Duodenal mucosa (tissue), 2 donors: ENCODE results near the gene SFTPD.

Source experiments
- H3K27ac ChIP-seq: one replicate; pipeline ENCODE4 v1.7.0; 2013; ENCODE audit warnings: low read depth, low read length
- H3K27me3 ChIP-seq, 2 donors: one replicate each; pipeline ENCODE4 v1.7.0; 2013; ENCODE audit warnings: low read length in 2 of 2, control low read depth in 1 of 2; ENCODE audit not compliant: insufficient read depth in 2 of 2, control insufficient read depth in 1 of 2
- H3K36me3 ChIP-seq, 2 donors: one replicate each; pipeline ENCODE4 v1.7.0; 2013; ENCODE audit warnings: low read length in 2 of 2, control low read depth in 1 of 2; ENCODE audit not compliant: insufficient read depth in 2 of 2, control insufficient read depth in 1 of 2
- H3K4me1 ChIP-seq, 2 donors: one replicate each; pipeline ENCODE4 v1.7.0; 2013; ENCODE audit warnings: low read length in 2 of 2, control low read depth in 1 of 2; ENCODE audit not compliant: insufficient read depth in 2 of 2, control insufficient read depth in 1 of 2
- H3K4me3 ChIP-seq, 2 donors: one replicate each; pipeline ENCODE4 v1.7.0; 2013; ENCODE audit warnings: low read length in 2 of 2, low read depth in 1 of 2
- H3K9ac ChIP-seq, 2 donors: one replicate each; pipeline ENCODE4 v1.7.0; 2013; ENCODE audit warnings: low read length in 2 of 2, low read depth in 1 of 2
- H3K9me3 ChIP-seq, 2 donors: one replicate each; pipeline ENCODE4 v1.7.0; 2013; ENCODE audit warnings: low read length in 2 of 2, control low read depth in 1 of 2; ENCODE audit not compliant: control insufficient read depth in 1 of 2

SFTPD gene

GRCh38 chr10:79944428-79945395 lies 4.2 kb downstream of the SFTPD start:
- Histone ChIP-seq H3K36me3 (no peaks in the 10 kb centered on the region), H3K4me3 (no peak overlapping the region), H3K9me3 (no peaks in the 10 kb centered on the region), H3K27ac (no peak overlapping the region), H3K9ac (no peak overlapping the region), H3K27me3 (peaks cover 0 to 4% of the 10 kb centered on the region in 2 donors), H3K4me1 (no peaks in the 10 kb centered on the region)

DNA sequence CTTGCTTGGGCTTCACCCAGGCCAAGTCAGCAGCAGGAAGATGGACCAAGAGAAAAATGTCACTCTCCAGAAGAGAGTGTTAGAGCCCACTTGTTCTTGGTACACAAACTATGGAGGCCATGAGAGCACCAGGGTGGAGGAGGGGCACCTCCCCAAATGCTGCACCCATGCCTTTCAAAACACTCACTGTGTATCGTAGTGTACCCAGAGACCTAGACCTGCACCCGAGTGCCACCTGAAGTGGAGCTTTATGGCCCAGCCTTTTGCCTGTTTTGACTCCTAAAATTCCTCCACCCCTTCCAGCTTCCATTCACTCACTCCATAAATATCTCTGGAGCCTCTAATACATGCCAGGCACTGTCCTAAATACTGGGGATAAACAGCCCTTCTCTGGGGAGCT lies 5.0 kb downstream of the SFTPD start:
- no peaks in the 10 kb centered on the region for H3K9me3 ChIP-seq
- H3K27ac ChIP-seq, result no peak overlapping the region
- H3K9ac ChIP-seq, result no peak overlapping the region
- peaks cover 0 to 3% of the 10 kb centered on the region in 2 donors for H3K4me1 ChIP-seq
- H3K4me3 ChIP-seq, result no peak overlapping the region
- peaks cover 0 to 4% of the 10 kb centered on the region in 2 donors for H3K27me3 ChIP-seq
- no peaks in the 10 kb centered on the region for H3K36me3 ChIP-seq

DNA sequence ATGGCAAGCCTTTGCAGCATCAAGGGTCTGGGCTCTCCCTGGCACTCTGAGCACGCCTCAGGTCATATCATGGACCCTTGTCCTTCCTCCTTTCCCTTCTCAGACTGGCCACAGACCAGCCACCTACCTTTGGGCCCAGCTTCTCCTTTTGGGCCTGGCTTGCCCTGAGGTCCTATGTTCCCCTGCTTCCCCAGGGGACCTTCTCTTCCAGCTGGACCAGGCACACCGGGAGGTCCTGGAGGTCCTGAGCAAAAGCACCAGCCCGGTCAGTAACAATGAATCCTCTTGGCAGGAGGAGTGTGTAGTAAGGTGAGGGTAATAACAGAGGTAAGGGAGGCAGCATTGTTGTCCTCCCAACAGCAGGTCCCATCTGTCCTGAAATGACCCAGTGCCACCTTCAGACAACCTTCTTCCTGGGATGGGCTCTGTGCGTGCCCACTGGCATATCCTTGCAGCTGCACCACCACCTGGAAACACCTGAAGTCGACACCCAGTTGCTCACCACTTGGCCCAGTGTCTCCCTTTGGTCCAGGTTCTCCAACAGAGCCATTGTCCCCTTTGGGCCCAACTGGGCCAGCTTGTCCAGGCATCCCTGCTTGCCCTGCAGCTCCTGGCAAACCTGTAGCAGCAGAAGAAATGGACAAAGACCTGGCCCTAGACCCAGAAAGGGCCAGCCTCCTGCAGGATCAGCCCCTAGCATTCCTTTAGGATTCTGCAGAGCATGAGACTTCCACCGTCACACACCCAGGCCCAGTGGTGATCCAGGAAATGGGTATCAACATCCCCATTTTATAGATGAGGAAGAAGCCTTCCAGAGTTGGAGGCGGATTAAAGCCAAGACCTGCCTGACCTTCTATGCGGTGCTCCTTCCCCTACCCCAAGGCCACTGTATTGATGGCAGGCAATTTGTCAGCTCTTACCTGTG lies 6.4 kb downstream of the SFTPD start:
- Histone ChIP-seq H3K27me3 (peaks cover 0 to 4% of the 10 kb centered on the region in 2 donors), H3K9me3 (no peaks in the 10 kb centered on the region), H3K4me3 (no peak overlapping the region), H3K4me1 (peaks cover 0 to 3% of the 10 kb centered on the region in 2 donors), H3K9ac (no peak overlapping the region), H3K36me3 (no peaks in the 10 kb centered on the region), H3K27ac (no peak overlapping the region)

DNA sequence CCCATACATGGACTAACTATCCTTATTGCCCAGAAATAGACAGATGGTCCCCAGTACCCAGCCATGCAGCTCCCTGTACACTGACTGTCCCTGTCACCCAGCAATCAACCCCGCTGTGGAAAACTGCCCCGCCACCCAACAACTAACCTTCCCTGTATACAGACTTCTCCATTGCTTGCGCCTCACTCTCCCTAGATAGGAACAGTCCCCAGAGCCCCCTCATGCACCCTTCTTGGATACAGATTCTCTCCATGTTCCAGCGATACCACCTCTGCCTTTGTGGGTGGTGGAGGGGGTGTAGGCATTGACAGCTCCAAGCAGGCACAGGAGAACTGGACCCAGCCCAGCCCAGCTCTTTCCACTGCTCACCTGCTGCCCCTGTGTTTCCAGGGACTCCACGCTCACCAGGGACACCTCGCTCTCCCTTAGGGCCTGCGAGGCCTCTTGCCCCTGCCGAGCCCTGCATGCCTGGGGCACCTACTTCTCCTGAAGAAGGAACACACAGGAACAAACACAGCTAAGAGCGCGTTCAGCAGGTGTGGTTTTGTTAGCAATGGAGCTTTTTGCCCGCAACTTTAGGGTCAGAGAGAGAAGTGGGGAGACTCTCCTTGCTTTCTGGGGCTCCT lies 7.2 kb downstream of the SFTPD start:
- Histone ChIP-seq H3K4me1 (peaks cover 0 to 3% of the 10 kb centered on the region in 2 donors), H3K9ac (no peak overlapping the region), H3K27ac (no peak overlapping the region), H3K9me3 (no peaks in the 10 kb centered on the region), H3K27me3 (peaks cover 0 to 4% of the 10 kb centered on the region in 2 donors), H3K4me3 (no peak overlapping the region), H3K36me3 (no peaks in the 10 kb centered on the region)

DNA sequence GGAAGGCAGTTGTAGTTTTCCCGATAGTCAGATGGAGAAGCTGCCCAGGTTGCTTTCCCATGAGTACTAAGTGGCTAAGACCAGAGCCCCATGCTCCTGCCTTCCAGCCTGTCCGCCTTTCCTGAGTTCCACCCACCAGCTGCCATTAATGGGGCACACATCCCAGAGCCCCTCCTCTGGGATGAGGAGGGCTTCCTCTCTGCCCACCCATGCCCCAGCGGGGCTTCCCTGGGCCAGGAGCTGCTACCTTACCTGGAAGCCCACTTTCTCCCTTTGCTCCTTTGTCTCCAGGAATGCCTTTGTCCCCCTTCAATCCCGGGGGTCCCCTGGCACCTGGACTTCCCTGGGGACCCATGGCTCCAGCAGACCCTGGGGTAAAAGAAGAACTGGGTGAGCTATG lies 7.8 kb downstream of the SFTPD start:
- Histone ChIP-seq H3K4me3 (no peak overlapping the region), H3K9ac (no peak overlapping the region), H3K27ac (no peak overlapping the region), H3K9me3 (no peaks in the 10 kb centered on the region), H3K36me3 (no peaks in the 10 kb centered on the region), H3K27me3 (peaks cover 0 to 4% of the 10 kb centered on the region in 2 donors), H3K4me1 (peaks cover 0 to 3% of the 10 kb centered on the region in 2 donors)

DNA sequence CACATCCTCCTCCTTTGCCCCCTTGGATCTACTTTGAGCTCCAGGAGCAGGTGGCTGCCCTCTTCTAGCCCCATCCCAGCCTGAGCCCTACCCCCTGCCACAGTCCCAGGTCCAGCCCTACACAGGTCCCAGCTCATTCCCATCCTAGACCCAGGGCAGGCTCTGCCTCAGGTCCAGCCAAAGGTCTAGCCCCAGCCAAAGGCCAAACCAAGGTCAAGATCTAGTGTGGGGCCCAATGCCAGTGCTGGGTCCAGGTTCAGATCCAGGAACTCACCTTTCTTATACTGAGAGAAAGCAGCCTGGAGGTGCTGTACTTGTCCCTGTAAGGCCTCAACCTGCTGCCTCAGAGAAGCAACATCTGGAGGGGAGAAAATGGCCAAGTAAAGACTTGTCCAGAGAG lies 8.5 kb downstream of the SFTPD start:
- Histone ChIP-seq H3K27ac (no peak overlapping the region), H3K4me3 (no peak overlapping the region), H3K9ac (no peak overlapping the region), H3K9me3 (no peaks in the 10 kb centered on the region), H3K27me3 (peaks cover 0 to 2% of the 10 kb centered on the region in 2 donors), H3K4me1 (peaks cover 0 to 3% of the 10 kb centered on the region in 2 donors), H3K36me3 (no peaks in the 10 kb centered on the region)

- no peaks in the 10 kb centered on the region for H3K9me3 ChIP-seq
- H3K4me3 ChIP-seq, result no peak overlapping the region
- H3K27me3 ChIP-seq, result no peaks in the 10 kb centered on the region
- no peak overlapping the region for H3K27ac ChIP-seq
- H3K4me1 ChIP-seq, result peaks cover 0 to 3% of the 10 kb centered on the region in 2 donors
- no peak overlapping the region for H3K9ac ChIP-seq
- H3K36me3 ChIP-seq, result no peaks in the 10 kb centered on the region
These were observed 8.9 kb downstream of the SFTPD start for GRCh38 chr10:79939969-79940368.

DNA sequence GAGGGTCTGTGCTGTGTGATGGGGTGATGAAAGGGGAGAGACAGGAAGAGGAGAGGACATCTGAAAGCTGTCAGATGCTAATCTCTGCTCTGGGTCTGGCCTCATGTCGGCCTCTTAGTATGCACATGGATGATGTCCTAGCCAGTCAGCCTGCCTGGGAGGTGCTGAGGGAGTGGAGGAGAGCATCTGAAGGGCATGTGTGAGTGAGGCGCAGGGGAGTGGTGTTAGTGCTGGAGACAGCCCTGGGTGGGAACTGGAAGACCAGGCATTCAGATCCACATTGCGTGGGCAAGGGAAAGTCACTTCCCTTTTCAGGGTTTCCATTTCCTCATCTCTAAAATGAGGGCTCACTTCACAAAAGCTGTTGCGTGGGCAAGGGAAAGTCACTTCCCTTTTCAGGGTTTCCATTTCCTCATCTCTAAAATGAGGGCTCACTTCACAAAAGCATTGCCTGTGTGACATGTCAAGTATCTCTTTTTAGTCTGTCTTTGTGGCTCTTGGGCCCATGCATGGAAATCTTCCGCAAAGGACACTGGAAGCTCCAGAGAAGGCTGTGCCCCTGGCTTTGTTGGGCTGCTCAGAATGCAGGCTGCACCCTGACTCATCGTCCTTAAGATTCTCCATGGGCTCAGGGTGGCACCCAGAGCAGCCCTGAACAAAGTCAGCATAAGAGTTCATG lies 10.0 kb downstream of the SFTPD start:
- Histone ChIP-seq H3K27ac (no peak overlapping the region), H3K9ac (no peak overlapping the region), H3K27me3 (no peaks in the 10 kb centered on the region), H3K4me3 (no peak overlapping the region), H3K36me3 (no peaks in the 10 kb centered on the region), H3K4me1 (peaks cover 0 to 3% of the 10 kb centered on the region in 2 donors), H3K9me3 (no peaks in the 10 kb centered on the region)

GRCh38 chr10:79937701-79938151 lies 11.2 kb downstream of the SFTPD start:
- Histone ChIP-seq H3K27me3 (no peaks in the 10 kb centered on the region), H3K4me1 (peaks cover 0 to 3% of the 10 kb centered on the region in 2 donors), H3K4me3 (no peak overlapping the region), H3K9me3 (no peaks in the 10 kb centered on the region), H3K36me3 (no peaks in the 10 kb centered on the region), H3K27ac (no peak overlapping the region), H3K9ac (no peak overlapping the region)
